GM19468 (cell line): ENCODE data around the gene CACHD1.

Experiments
- ATAC-seq: cut with Tn5 transposase; IDR thresholded peaks from one replicate; pipeline ENCODE4 v1.9.1; 2021; ENCODE audit warnings: mild to moderate bottlenecking, moderate library complexity, moderate number of reproducible peaks; ENCODE audit not compliant: unreplicated experiment; ENCODE audit errors: extremely low read depth

Gene CACHD1

DNA sequence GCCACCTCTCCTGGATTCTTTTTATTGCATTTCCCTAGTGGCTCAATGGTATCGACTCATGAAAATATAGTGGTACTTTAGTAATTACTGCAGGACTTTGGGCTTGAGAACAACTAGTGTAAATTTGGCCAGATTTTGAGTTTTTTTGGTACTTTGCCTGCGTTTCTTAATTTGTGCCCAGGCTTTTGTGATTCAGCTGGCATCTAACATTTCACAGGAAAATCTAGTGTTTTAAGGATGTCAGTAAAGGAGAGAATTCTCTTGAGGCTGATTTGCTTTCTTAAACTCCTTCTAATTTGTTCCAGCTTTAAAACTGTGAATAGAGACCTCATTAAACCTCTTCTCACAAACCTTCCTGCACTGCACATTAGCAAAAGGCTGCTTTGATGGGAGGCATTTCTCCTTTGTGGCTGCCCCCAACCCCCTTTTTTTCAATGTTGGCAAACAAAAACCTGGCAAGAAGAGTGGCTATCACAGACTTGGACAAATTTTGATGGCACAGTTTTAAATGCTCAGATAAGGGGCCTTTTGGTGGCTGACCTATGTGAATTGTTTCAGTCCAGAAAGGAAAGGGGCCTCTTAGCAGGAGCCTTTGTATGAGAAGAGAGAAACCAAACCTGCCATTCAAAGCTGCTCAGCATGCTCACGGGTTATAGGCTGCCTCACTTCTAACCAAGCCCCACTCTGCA is 161.6 kb downstream of the CACHD1 start:
- no peak for ATAC-seq

DNA sequence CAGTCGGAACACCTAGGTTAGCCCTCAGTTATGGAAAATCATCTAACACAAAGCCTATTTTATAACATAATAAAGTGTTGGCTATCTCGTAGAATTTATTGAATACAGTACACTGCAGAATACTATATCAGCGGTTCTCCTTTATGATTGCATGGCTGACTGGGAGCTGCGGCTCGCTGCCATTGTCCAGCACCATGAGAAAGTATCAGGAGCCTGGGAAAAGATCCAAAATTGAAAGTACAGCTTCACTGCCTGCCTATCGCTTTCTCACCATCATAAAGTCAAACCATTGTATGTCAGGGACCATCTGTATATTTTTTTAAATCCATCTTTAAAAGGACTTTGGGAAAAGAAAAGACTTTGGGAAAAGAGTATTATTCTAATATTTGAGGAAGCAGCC is 163.0 kb downstream of the CACHD1 start:
- ATAC-seq: no peak

DNA sequence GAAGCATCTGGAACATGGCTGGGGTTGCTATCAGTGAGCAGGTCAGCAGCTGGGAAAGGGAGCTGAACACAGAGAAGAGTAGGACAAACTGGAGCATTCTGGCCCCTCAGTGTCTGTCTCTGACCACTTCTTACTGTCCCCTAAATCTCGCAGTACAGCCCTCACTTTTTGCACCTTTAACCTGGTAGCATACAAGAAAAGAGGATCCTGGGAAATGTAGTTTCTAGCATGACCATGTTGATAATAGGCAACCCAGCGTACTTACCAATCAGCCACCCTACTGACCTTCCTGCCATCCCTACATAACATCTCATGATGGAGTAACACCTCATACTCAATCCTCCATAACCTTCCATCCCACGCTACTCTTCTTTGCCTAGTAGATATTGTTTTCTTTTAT is 175.8 kb downstream of the CACHD1 start:
- no peak for ATAC-seq

DNA sequence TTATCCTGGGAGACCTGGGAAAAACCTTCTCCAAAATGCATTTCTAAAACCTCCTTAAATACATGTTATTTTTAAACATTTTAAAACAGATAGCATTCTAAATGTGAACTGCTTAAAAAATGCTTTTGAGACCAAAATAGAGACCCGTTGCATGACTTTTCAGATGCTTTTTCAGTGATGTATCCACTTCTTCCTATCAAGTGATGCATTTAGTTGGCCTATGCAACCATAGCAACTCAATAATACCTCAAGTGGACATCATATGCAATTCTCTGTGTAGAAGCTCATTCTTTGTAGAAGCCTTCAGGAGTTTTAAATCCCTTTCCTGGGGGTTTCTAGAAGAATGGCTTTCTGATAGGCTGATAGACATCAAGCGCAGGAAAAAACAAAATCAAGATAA is 180.5 kb downstream of the CACHD1 start:
- ATAC-seq: no peak

DNA sequence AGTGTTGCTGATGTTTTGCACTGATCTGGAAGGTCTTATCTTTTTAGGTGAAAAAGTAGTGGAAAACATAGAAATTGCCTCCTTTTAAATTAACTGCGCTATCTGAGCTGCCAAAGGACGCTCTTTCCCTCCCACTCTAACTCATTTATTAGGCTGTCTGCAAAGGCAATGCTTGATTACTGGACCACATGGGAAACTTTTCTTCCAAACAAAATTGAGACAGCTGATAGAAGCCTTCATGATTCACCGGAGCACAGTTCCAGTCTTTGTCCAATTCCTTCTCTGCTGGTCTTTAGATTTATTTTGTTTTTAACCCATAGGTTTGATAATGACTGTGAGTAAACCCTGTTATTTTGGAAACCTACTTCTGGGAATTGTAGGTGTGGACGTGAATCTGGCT is 181.9 kb downstream of the CACHD1 start:
- no peak for ATAC-seq

DNA sequence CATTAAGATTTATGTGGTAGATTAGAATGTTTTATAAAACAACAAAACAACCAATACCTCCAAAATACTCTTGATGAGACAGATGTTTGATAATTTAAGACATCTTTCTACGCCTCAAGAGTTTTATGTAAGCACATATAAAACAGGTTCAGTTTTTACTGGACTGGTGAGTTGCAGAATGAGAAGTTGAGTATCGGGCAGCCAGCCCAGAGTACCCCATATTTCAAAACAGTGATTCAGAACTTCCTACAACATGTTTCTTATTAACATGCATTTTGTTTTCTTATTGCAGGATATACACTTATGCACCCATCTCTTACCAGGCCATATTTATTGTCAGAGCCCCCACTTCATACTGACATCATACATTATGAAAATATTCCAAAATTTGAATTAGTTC is 183.5 kb downstream of the CACHD1 start:
- no peak for ATAC-seq

DNA sequence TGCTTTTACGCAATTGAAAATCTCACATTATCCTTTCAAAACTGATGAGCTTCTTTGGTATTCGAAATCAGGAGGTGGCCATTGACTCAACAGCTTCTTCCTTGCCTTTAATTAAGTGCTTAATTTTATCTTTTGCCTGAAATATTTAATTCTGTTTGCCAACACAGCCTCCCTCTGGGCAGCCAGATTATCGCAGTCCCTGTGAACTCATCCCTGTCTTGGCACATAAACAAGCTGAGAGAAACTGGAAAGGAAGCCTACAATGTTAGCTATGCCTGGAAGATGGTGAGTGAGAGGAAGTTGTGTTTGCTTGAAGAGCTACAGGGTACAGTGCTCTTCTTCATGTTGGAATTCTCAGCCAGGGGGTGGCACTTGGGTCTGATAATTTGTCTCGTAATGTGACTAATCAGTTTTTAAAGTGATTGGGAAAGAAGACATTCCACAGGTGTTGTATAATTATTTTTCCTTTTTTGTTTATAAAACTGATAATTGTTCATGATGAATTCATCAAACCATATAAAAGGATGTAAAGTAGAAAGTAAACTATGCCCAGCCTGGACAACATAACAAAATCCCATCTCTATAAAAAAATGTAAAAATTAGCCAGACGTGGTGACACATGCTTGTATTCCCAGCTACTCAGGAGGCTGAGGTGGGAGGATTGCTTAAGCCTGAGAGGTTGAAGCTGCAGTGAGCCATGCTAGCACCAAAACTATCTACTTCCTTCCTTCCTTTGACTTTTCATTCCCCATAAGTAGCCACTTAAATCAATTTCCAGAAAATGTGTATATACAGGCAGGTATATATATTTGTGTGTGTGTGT is 184.8 kb downstream of the CACHD1 start:
- no peak for ATAC-seq

DNA sequence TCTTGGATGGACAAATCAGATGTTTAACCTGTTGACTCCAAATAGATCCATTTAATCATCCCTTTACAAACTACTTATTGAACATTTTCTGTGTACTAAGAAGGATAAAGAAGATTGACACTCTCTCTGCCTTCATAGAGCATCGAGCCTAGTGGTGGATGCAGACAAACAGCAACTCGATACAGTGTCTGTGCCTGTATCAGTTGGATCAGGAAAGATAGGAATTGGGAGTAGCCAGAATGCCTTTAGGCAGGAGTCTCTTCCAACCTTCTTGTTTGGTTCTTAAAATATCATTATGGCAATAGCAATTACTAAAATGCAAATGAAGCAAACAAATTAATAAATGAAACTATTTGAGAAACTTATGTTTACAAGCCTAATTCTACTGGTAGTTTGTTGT is 185.9 kb downstream of the CACHD1 start:
- ATAC-seq: no peak

DNA sequence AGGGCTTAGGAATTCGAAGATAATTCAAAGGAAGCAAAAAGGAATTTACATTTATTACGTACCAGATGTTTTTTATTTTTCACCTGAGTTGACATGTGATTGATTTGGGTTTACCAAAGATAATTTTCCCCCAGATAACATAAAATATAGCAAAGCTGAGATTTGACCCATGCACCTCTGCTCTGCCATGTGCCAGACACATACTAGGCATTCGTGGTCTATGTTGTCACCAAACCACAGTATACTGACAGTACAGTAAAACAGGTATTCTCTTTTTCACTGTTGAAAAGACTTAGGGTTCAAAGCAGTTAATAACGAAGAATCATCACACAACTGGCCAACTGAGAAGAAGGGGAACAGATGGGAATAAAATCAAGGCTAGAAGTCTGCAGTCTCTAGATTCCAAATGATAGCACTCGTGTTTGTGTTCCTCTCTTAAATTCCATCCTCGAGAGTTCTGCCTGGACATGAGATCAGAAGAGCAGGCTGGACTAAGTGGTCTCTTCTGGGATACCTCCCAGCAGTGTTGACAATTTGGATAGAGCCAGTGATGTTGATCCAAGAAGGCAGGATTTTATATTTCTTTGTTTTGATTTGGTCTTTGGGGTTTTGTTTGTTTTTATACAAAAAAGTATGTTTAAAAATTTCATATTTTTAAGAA is 189.7 kb downstream of the CACHD1 start:
- no peak for ATAC-seq

DNA sequence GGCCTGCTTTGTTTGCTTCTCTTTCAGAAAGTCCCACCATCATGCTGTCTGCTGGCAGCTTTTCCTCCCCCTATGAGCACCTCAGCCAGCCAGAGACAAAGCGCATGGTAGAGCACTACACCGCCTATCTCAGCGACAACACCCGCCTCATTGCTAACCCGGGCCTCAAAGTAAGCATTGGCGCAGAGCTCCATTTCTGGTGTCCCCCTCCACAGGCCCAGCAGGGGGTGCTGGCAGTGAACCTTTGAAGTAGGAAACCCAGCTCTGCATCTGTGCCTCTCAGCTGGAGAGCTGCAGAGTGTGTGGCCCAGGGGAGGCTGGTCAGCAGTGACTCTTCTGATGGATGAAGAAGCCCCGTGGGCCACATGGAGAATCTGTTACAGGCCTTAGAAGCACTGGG is 193.7 kb downstream of the CACHD1 start:
- ATAC-seq: no peak

DNA sequence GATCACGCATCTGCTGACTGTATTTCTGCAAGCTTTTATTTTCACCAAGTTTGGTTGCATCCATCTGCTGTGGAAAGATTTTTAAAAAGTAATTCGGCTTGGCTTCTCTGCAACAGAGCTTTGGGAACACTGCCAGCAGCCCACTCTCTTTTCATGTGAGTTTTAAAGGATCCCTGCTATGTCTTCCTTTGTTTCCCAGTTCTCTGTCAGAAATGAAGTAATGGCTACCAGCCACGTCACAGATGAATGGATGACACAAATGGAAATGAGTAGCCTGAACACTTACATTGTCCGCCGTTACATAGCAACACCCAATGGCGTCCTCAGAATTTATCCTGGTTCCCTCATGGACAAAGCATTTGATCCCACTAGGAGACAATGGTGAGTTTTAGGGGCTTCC is 194.4 kb downstream of the CACHD1 start:
- ATAC-seq: no peak

DNA sequence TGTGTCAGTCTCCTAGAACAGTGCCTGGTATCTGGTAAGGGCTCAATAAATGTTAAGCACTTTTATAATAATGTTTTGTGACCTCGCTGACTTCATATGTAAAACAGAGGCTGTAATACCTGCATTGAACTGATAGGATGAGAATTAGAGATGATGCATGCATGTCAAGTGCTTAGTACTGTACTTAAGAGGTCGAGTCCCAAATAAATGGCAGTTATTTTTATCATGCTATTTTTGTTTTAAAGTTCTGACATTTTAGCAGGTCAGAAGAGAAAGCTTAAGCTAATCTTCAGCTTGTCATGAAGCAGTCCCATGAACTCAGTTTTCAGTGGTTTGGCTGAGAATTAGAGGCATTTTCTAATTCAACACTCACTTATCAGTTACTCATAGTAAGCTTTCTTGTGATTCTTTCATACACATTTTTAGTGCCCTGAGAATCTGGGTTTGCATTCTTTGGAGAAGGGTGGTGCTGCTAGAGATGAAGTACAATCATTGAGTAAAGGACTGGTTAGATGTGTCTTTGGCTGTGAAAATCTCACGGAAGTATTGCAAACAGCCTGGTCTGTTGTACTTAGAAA is 199.3 kb downstream of the CACHD1 start:
- no peak for ATAC-seq

DNA sequence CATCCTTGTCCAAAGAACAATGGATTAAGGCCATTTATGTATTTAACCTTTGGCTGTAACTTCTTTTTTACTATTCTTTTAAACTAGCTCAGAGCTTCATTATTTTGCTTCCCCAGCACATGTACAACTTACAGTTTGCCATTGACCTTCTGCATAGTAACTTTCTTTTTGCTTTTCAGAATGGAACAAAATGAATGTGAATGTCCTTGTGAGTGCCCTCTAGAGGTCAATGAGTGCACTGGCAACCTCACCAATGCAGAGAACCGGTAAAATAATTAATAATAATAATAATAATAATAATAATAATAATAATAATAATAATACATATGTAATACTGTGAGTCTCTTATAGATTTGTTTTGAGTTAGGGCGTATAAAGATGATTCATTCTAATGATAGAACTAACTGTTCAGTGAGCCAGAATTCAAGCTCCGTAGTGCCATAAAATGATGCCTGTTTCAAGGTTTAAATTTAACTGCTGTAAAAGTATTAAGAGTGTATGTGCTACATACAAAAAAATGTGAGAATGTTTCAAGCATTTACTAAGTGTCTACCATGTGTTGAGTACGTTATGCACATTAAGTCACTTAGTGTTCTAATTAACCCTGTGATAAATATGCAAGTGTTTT is 205.9 kb downstream of the CACHD1 start:
- ATAC-seq: no peak

DNA sequence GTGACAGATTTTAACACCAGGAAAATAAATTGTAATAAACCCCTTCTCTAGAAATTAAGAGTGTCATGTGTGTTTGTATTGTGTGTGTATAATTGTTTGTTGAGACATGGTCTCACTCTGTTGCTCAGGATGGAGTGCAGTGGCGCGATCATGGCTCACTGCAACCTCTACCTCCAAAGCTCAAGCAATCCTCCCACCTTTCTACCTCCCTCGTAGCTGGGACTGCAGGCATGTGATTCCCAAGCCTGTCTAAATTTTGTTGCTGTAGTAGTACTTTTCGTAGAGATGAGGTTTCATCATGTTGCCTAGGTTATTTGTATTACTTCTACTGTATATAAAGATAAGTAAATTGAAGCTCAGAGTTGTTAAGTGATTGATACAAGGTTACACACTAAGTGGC is 206.5 kb downstream of the CACHD1 start:
- ATAC-seq: no peak

DNA sequence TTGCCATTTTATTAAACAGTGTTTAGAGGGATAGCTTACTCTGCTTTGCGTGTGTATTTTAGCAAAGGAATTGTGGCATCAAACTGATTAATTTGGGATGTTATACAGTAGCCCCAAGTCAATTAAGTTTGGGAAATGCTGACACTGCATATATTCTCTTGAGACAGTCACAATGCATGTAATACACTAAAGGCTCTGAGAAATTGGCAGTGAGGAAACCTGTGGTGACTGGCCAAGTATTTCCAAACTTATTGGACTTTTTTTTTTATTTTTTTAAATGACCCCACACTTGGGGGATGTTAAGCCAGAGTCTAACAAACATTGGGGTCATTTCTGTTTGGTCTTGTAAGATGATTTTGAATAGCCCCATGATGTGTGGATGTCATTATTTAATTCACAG is 207.6 kb downstream of the CACHD1 start:
- ATAC-seq: no peak

DNA sequence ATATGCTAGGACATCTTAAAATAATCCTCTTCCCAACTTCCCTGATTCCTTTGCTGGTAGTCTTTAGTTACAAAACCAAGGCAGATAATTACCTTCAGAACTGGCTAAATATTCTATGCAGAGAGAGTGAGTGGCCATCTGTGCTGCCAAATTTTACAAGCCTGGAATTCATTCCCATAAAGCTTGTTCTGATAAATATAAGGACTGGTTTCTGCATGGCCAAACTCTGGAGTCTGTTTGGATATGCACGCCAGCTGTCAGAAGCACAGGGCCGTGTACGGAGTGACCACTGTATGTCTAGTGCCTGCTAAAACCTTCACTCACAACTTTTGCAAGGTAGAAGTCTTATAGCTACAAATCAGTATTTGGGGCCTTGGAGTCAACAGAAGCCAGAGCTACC is 208.4 kb downstream of the CACHD1 start:
- ATAC-seq: no peak

DNA sequence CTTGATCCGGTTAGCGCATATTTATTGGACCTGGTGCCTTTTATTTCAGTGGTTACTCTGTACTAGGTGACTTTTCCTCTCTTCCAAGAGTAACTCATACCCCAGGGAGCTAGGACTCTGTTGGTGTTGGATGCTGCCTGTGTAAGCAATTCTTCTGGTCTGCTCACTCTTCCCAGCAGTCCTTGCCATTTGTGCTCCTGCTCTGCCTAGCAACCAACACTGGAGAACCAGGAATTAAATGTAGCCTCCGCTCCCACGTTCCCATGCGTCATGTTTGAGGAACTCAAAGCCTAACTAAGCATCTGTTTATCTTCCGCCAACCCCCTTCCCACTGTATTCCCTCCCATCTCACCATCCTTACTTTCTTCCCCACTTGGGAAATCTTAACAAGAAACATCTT is 209.2 kb downstream of the CACHD1 start:
- no peak for ATAC-seq

DNA sequence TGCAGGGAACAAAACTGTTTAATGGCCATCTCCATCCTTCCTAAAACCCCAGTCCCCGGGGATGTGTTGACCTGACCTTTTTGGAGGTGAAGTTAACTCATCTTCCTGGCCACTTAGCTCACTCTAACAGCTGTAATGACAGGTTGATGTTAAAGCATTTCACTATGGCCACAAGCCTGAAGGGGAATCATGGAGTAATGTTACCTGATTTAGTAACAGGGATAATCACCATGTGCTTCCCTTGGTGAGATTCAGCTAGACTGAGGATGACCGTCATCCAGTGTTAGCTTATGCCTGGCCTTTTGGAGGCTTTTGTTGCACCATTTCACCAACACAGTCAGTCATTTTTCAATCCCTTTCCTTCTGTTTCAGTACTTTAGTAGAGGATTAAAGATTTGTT is 210.7 kb downstream of the CACHD1 start:
- ATAC-seq: no peak

DNA sequence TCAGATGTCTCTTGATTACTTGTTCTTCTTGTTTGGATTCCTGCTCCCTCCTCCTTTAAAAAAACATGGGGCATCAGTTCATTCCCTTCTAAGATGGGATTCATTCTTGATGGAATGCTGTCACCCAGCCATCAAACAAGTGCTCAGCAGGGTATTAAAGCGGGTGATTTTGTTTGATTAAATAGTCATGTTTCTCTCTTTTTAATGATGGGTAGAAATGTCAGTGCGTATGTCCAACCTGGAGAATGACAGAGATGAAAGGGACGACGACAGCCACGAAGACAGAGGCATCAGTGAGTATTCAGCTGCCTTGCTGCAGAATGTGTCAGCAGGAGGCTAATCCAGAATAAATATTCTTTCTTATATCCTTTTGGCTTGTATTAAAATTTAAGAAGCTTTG is 211.1 kb downstream of the CACHD1 start:
- ATAC-seq: no peak

DNA sequence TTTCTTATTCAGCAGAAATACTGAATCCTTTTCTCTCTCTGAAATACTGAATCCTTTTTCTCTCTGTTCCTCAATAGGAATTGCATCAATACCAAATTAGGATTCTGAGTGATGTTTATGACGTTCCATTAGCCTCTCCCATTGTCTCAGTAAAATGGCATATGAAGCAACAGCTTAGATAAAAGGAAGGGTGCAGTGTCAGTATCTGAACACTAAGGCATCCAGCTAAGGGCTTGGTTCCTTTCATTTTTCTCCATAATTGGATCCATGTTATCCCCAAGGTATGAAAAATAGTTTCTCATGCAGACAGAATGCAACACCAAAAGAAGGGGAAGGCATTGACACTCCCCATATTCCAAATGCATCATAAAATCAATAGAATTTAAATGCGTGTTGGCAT is 213.5 kb downstream of the CACHD1 start:
- no peak for ATAC-seq

DNA sequence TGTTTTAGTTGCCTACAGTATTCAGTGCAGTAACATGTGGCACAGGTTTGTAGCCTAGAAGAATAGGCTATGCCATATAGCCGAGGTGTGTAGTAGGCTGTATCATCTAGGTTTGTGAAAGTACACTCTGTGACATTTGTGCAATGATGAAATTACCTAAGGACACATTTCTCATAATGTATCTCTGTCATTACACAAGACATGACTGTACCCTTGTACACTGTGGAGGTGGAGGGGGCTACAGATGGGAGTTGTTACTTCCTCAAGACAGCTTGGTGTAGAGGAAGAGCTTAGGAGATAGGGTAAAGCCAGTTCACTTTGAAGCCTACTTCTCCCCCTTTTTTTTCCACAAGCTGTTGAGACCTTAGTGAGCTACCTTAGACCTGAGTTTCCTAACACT is 215.3 kb downstream of the CACHD1 start:
- ATAC-seq: no peak
